ENCODE results near the gene EMC6.

EMC6 gene

GRCh38 chr17:3668279-3669084 lies at the start of gene EMC6, which contains the start of gene TAX1BP3:
TSS of gene EMC6 (plus strand) at chr17:3668812. CDS start at chr17:3669147, 335 bp downstream.
TSS of gene TAX1BP3 (minus strand) at chr17:3668578. CDS start at chr17:3668526, 52 bp downstream.
- FAIRE-seq, result no peak

DNA sequence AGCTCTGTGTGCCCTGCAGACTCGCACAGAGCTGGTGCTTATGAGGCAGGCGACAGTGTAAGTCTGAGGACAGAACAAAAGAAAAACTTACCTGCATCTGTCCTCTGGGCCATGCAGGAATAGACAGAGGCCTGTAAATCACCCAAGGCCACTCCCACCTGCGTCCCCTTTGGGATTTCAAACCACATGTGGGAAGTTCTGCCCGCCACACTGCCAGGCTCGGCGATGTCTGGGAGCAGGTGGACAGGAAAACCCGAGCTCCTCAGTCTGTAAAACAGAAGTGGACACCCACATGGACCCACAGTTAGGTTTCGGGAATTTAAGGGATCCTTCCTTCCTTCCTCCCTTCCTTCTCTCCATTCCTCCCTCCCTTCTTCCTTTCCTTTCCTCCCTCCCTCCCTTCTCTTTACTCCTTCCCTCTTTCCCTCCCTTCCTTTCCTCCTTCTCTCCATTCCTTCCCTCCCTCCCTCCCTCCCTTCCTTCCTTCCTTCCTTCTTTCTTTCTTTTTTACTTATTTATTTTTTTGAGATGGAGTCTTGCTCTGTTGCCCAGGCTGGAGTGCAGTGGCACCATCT lies 47.4 kb upstream of the EMC6 start:
- FAIRE-seq, result no peak

- no peak for FAIRE-seq
Measured at GRCh38 chr17:3622977-3623594, 45.5 kb upstream of the EMC6 start.

DNA sequence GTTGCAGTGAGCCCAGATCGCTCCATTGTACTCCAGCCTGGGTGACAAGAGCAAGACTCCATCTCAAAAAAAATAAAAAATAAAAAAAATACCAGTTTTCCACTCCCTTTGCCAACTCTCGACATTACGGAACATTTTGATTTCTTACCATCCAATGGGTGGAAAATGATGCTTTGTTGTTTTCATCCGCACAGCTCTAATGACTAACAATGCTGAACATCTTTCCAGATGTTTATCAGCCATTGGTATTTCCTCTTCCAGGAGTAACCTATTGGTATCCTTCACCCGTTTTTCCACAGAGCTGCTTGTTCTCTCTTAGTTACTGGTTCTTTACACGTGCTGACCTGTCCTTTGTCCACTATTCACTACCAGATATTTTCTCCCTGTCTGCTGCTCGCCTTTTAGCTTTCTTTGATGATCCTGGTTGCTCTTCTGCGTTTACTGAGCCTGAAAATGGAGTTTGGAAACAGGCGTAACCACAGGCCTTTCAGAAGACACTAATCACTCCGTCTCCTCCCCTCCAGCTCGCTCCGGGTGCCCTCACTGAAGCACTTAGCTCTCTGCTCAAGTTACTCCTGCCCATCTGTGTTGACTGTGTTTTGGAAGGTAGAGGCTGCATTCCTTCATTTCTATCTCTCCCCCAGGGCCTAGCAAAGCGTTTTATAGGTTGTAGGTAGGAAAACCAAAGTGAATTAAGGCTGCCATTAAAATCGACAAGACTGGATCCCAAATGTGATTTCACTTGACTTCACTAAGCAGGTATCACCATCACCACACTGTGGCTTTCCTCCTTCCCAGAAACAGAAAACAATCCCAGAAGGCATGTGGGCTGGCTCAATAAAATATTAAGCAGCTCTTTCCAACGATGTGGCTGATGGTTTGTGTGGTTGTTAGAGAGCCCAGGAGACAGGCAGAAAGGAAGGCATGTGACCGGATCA lies 41.5 kb upstream of the EMC6 start:
- no peak for FAIRE-seq

- FAIRE-seq, result no peak
Measured at GRCh38 chr17:3627769-3628167, 40.8 kb upstream of the EMC6 start.

- no peak for FAIRE-seq
Measured at GRCh38 chr17:3630781-3631180, 37.8 kb upstream of the EMC6 start.

- FAIRE-seq, result no peak
Measured at GRCh38 chr17:3632287-3632686, 36.3 kb upstream of the EMC6 start.

DNA sequence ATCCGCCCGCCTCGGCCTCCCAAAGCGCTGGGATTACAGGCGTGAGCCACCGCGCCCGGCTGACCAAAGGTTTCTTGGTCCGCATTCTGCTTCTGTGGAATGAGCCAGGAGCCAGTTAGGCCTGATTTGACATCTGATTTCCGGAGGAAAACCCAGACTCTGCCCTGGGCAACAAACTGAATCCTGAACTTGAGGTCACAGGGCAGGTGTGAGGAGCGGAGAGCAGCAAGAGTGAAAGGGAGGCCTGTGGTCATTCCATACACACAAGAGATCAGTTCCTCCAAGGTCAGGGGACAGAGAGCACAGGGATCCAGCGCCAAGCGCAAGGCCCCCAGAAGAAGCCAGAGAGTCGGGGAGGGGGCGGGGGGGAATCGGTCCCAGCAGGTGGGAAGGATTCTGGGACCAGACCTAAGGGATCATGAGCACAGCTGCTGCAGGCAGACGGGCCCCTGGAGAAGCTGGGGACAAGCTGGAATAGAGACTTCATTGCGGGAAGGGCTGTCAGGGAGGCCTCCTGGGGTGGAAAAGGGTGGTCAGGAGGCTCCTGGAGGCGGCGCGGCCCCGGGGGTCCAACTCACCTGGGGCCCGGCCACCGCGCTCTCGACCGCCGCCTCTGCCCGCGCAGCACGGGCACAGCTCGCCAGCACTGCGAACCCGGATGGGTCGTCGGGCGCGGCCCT lies 33.0 kb upstream of the EMC6 start:
- no peak for FAIRE-seq

GRCh38 chr17:3636154-3636907 lies 32.3 kb upstream of the EMC6 start, which contains the start of the genes CTNS and SHPK:
TSS of gene CTNS (plus strand) at chr17:3636760. CDS start at chr17:3640207, 3,447 bp downstream.
TSS of gene SHPK (minus strand) at chr17:3636250. CDS start at chr17:3636219, 31 bp downstream.
- no peak for FAIRE-seq

- FAIRE-seq, result no peak
Measured at GRCh38 chr17:3636908-3637373, 31.7 kb upstream of the EMC6 start.

GRCh38 chr17:3639981-3640596 lies 28.5 kb upstream of the EMC6 start:
- no peak for FAIRE-seq

GRCh38 chr17:3641014-3641413 lies 27.6 kb upstream of the EMC6 start:
- FAIRE-seq, result no peak

GRCh38 chr17:3641717-3642486 lies 26.7 kb upstream of the EMC6 start:
- FAIRE-seq, result no peak

GRCh38 chr17:3643889-3644349 lies 24.7 kb upstream of the EMC6 start:
- no peak for FAIRE-seq

DNA sequence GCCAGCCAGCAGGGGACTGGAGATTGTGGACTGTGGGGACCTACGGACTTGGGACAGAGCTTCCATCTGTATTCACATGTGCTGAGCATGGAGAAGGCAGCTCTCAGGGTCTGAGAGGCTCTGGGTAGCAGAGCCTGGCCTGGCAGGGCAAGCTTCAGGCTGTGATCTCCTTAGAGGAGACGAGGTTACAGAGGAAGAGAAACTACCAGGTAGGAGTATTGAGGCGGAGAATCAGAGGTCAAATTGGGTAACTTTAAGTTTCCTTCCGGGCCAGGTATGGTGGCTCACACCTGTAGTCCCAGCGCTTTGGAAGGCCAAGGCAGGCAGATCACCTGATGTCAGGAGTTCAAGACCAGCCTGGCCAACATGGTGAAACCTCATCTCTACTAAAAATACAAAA lies 23.3 kb upstream of the EMC6 start:
- FAIRE-seq, result no peak

DNA sequence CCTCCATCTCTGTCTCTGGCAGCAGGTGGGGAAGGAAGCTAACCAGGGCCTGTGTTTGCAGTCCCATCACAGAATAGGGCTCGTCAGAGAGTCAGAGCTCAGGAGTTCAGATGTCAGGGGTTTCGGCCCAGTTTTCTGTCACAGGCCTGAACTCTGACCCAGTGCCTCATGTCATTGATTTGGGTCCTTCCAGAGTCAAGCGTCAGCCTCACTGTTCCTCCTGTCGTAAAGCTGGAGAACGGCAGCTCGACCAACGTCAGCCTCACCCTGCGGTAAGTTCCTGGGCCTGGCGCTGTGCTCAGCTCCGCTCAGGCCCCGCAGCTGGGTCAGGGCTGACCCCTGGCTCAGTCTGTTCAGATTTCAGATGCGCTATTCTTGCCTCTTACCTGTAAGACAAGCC lies 21.4 kb upstream of the EMC6 start:
- FAIRE-seq, result no peak

GRCh38 chr17:3647769-3648555 lies 20.6 kb upstream of the EMC6 start:
- no peak for FAIRE-seq

- FAIRE-seq, result no peak
Measured at GRCh38 chr17:3655766-3656165, 12.8 kb upstream of the EMC6 start.

- no peak for FAIRE-seq
Measured at GRCh38 chr17:3656353-3656752, 12.3 kb upstream of the EMC6 start.
